Esophagus muscularis mucosa (tissue), 4 donors: ENCODE data around the gene MBNL3. TPM values are rescaled to one million over a fixed set of nuclear protein-coding genes. Genes with fewer than 3 reads are reported as not detected.

Experiments used
- DNase-seq: peaks from one replicate; pipeline ENCODE4 v3.0.0-alpha.2; 2017; ENCODE audit errors: extremely low spot score
- H3K27ac ChIP-seq, 4 donors: fragments of 200-600 bp; sonication (generic); replicated peaks in 1 of 4; 1 replicate in 3 of 4; 2 replicates in 1 of 4; pipeline ENCODE4 v1.5.1; 2016 to 2019; ENCODE audit warnings: mild to moderate bottlenecking in 1 of 4
- H3K27me3 ChIP-seq, 4 donors: fragments of 200-600 bp; sonication (generic); one replicate each; pipeline versions ENCODE4 v1.5.1 to v1.6.0; 2016 to 2019
- H3K36me3 ChIP-seq, 4 donors: fragments of 200-600 bp; sonication (generic); one replicate each; pipeline ENCODE4 v1.5.1; 2016 to 2019
- H3K4me1 ChIP-seq, 4 donors: fragments of 200-600 bp; sonication (generic); one replicate each; pipeline ENCODE4 v1.5.1; 2016 to 2019
- H3K4me3 ChIP-seq, 4 donors: fragments of 200-600 bp; sonication (generic); 1 replicate in 2 of 4; 2 replicates in 2 of 4; pipeline ENCODE4 v1.5.1; 2016 to 2019; ENCODE audit warnings: mild to moderate bottlenecking in 4 of 4, moderate library complexity in 1 of 4
- H3K9me3 ChIP-seq, 4 donors: fragments of 200-600 bp; sonication (generic); 1 replicate in 3 of 4; 2 replicates in 1 of 4; pipeline ENCODE4 v1.5.1; 2016 to 2019
- EP300 ChIP-seq: sonication (generic); formaldehyde crosslinking; IDR thresholded peaks from one replicate; pipeline ENCODE4 v1.6.1; 2017; ENCODE audit warnings: antibody characterized with exemption
- POLR2A ChIP-seq: fragments of 450-650 bp; IDR thresholded peaks from one replicate; pipeline ENCODE4 v1.6.1; 2017; ENCODE audit warnings: antibody characterized with exemption, moderate library complexity, mild to moderate bottlenecking, low read depth
- POLR2AphosphoS5 ChIP-seq, 2 donors: sonication (generic); formaldehyde crosslinking; IDR thresholded peaks; one replicate each; pipeline ENCODE4 v1.6.1; 2017; ENCODE audit warnings: antibody characterized with exemption in 2 of 2
- WGBS: methylation state at CpG from one replicate; pipeline ENCODE4 v1.1.5; 2018; 5-methylcytosine and 5-hydroxymethylcytosine counted together
- intact Hi-C: fragments of 100-400 bp; cut with DNase I; formaldehyde crosslinking; loops from one replicate; pipeline ENCODE4 v1.15.1; 2023
- total RNA-seq, 4 donors: library from RNA; depleted of rRNA; stranded (reverse); fragments of >200 nt; gene quantifications; one replicate each; pipeline versions ENCODE4 v1.1.0 to v1.2.1, GENCODE V29; 2016
- TF ChIP-seq, protein P1 (sequence below), 3 experiments: fragments of 200-600 bp in 2 of 3; fragments of 450-650 bp in 1 of 3; sonication (generic) in 2 of 3; IDR thresholded peaks; one replicate each; pipeline ENCODE4 v1.5.1; 2017 to 2019; ENCODE audit warnings: antibody characterized with exemption in 3 of 3, mild to moderate bottlenecking in 2 of 3, moderate library complexity in 1 of 3

Gene MBNL3
- total RNA-seq, 4 donors from 2014 or later: 1.7 to 13.8 (median 6.8) TPM

GRCh38 chrX:132483488-132483887 lies 5.3 kb downstream of the MBNL3 start:
- Histone ChIP-seq H3K9me3 (no peaks in the 10 kb centered on the region), H3K27me3 (peaks cover 0 to 4% (median 0%) of the 10 kb centered on the region in 4 donors), H3K36me3 (no peaks in the 10 kb centered on the region), H3K27ac (no peak overlapping the region), H3K4me3 (no peak overlapping the region), H3K4me1 (peaks cover 0 to 11% (median 2%) of the 10 kb centered on the region in 4 donors)
- intact Hi-C loops: no loop called here
- 68% methylated on average over 2 of the region's 2 CpGs for WGBS
- DNase-seq: no peak
- TF ChIP-seq POLR2A (no peak), EP300 (no peak), POLR2AphosphoS5 (IDR thresholded peaks at IDR 0.05) (no peak)
- TF ChIP-seq, protein P1, sequence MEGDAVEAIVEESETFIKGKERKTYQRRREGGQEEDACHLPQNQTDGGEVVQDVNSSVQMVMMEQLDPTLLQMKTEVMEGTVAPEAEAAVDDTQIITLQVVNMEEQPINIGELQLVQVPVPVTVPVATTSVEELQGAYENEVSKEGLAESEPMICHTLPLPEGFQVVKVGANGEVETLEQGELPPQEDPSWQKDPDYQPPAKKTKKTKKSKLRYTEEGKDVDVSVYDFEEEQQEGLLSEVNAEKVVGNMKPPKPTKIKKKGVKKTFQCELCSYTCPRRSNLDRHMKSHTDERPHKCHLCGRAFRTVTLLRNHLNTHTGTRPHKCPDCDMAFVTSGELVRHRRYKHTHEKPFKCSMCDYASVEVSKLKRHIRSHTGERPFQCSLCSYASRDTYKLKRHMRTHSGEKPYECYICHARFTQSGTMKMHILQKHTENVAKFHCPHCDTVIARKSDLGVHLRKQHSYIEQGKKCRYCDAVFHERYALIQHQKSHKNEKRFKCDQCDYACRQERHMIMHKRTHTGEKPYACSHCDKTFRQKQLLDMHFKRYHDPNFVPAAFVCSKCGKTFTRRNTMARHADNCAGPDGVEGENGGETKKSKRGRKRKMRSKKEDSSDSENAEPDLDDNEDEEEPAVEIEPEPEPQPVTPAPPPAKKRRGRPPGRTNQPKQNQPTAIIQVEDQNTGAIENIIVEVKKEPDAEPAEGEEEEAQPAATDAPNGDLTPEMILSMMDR (IDR thresholded peaks at IDR 0.05): no peak

- Histone ChIP-seq H3K27ac (no peak overlapping the region), H3K9me3 (no peaks in the 10 kb centered on the region), H3K4me3 (no peak overlapping the region), H3K36me3 (no peaks in the 10 kb centered on the region), H3K27me3 (peaks cover 0 to 4% (median 0%) of the 10 kb centered on the region in 4 donors), H3K4me1 (peaks cover 0 to 11% (median 2%) of the 10 kb centered on the region in 4 donors)
- no peak for TF ChIP-seq POLR2A
- TF ChIP-seq EP300: no peak
- no peak for TF ChIP-seq POLR2AphosphoS5 (IDR thresholded peaks at IDR 0.05)
- TF ChIP-seq, protein P1 (IDR thresholded peaks at IDR 0.05): no peak
- DNase-seq: no peak
- 69% methylated on average over 4 of the region's 4 CpGs for WGBS
- intact Hi-C loops: no loop called here
These were observed 6.2 kb downstream of the MBNL3 start for GRCh38 chrX:132482632-132483031.

- Histone ChIP-seq H3K4me1 (peaks cover 0 to 11% (median 2%) of the 10 kb centered on the region in 4 donors), H3K4me3 (no peak overlapping the region), H3K36me3 (no peaks in the 10 kb centered on the region), H3K9me3 (no peaks in the 10 kb centered on the region), H3K27me3 (peaks cover 0 to 4% (median 0%) of the 10 kb centered on the region in 4 donors), H3K27ac (no peak overlapping the region)
- TF ChIP-seq EP300 (no peak), POLR2A (no peak), POLR2AphosphoS5 (IDR thresholded peaks at IDR 0.05) (no peak)
- TF ChIP-seq, protein P1 (IDR thresholded peaks at IDR 0.05): no peak
- no peak for DNase-seq
- 33% methylated on average over 1 of the region's 1 CpG for WGBS
- intact Hi-C loops: no loop called here
These were observed 7.4 kb downstream of the MBNL3 start for GRCh38 chrX:132481449-132481848.

- Histone ChIP-seq H3K9me3 (no peaks in the 10 kb centered on the region), H3K27ac (peak overlapping the region; percentile 13 to 61 (median 47)), H3K27me3 (peaks cover 0 to 4% (median 0%) of the 10 kb centered on the region in 4 donors), H3K4me1 (peaks cover 0 to 11% (median 2%) of the 10 kb centered on the region in 4 donors), H3K4me3 (peak overlapping the region; percentile 23 to 46 (median 33)), H3K36me3 (no peaks in the 10 kb centered on the region)
- intact Hi-C loops: no loop called here
- no peak for DNase-seq
- WGBS: 24% methylated on average over 6 of the region's 6 CpGs
- TF ChIP-seq EP300: no peak
- no peak for TF ChIP-seq POLR2A
- TF ChIP-seq, protein P1 (IDR thresholded peaks at IDR 0.05): no peak
- no peak for TF ChIP-seq POLR2AphosphoS5 (IDR thresholded peaks at IDR 0.05)
These were observed 8.1 kb downstream of the MBNL3 start for GRCh38 chrX:132480581-132481203.
